Activated CD4-positive, alpha-beta T cell treated with anti-CD3 and anti-CD28 coated beads for 24 hours (primary cell): Measurements from ENCODE around the gene ANAPC2.
A peak's percentile ranks its signal among the peaks of the same experiment; 100 is the strongest.
"Not testable (repeated sequence)": the region's sequence is repeated elsewhere in the genome, so short reads cannot be mapped to it uniquely, and the experiment has no call there.

Experiments
- DNase-seq, 2 donors: peaks; one replicate each; pipeline ENCODE4 v3.0.0-alpha.2; 2020; ENCODE audit warnings: low read depth in 2 of 2

The ANAPC2 gene

GRCh38 chr9:137145731-137146526 is 42.4 kb downstream of the ANAPC2 start:
- no peak for DNase-seq

GRCh38 chr9:137143459-137143858 is 44.9 kb downstream of the ANAPC2 start:
- no peak for DNase-seq

- no peak for DNase-seq
Observed at GRCh38 chr9:137141976-137142936, 46.1 kb downstream of the ANAPC2 start.

GRCh38 chr9:137141050-137141810 is 47.1 kb downstream of the ANAPC2 start:
- no peak for DNase-seq

DNA sequence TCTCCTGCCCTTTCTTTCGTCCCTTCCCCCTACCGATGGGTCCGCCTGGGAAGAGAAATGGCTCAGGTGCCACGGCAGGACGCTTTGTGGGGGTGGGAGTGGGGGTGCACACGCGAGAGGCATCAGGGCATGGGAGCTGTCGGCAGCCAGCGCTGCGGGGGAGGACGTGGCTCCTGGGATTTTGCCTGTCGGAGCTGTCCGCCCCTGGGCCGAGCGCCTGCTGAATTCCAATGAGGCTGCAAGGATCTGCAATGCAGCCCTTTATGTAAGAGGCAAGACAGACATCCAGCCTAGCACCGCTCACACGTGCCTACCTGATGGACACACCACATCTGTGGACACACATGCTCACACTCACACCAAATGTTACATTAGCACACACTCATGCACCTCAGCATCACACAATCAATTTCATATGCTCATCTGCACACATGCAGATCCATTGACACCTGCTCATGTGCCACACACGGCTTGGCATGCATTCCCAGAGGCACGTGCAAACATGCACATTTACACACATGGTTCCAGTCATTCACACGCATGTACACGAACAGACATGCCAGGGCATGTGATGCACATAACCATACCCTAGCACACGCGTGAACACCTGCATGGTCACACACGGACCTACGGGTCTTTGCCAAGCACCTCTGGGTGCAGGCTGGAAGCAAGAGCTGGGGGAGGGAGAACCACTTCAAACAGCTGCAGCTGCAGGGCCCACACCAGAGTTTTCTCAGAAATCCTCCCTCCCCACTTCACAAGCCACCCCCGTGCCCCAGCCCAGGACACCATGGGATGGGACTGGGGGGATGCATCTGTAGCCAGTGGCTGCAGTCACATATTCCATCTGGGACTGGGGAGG is 48.0 kb downstream of the ANAPC2 start:
- DNase-seq, result no peak

DNA sequence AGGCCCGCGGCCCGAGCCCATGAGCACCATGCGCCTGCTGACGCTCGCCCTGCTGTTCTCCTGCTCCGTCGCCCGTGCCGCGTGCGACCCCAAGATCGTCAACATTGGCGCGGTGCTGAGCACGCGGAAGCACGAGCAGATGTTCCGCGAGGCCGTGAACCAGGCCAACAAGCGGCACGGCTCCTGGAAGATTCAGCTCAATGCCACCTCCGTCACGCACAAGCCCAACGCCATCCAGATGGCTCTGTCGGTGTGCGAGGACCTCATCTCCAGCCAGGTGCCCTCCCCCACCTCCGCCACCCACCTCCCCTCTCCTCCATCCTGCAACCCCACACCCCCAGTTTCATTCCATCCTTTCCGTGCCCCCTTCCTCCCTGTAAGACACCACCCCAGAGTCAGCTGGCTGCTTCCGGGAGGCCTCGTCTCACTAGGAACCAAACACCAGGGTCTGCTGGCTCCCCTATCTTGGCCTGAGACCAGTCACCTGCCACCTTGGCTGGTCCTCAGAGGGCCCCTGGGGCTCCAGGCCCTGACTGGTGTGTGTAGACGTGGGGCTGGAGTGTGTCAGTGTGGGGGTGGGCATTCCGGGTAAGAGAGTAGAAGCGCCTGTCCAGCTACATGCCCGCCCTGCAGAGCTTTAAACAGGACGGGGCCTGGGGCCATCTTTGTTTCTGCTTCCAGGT is 48.8 kb downstream of the ANAPC2 start:
- no peak for DNase-seq

- DNase-seq, result no peak
Observed at GRCh38 chr9:137138722-137139467, 49.5 kb downstream of the ANAPC2 start, which contains the start of gene GRIN1. Gene GRIN1, plus strand, starts transcription at chr9:137139154. Its CDS starts 333 bp downstream, at chr9:137139487.

- DNase-seq, result no peak
Observed at GRCh38 chr9:137138058-137138721, 50.2 kb downstream of the ANAPC2 start.

DNA sequence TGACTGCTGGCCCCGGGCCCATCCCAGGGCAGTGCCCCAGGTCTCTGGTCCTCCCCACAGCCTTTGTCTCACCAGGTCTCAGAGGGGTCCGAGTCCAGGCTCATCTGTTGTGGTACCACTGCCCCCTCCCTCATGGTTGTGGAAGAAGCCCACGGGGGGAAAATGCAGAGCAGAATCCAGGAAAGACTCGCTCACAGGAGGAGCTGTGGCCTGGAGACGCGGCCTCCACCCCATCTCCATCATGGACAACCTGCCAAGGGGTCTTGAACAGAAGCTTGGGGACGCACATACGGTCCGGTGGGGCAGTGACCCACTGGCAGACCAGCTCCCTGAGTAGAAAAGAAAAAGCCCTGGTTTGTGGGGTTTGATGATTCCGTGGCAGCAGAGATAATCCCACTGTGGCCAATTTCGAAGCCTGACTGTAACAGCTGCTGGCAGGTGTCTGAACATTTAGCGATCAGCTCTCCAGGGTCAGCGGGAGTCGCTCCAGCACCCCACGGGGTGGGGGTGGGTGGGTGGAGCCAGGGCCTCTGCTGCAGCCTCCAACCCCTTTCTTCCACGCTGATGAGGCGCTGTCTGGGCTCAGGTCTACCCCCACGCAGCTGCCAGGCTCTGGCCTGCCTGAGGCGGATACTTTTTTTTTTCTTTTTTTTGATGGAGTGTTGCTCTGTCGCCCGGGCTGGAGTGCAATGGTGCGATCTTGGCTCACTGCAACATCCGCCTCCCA is 51.3 kb downstream of the ANAPC2 start:
- DNase-seq, result no peak

GRCh38 chr9:137136261-137136880 is 52.0 kb downstream of the ANAPC2 start:
- DNase-seq, result no peak

GRCh38 chr9:137135154-137135553 is 53.2 kb downstream of the ANAPC2 start:
- DNase-seq, result not testable (repeated sequence)

DNA sequence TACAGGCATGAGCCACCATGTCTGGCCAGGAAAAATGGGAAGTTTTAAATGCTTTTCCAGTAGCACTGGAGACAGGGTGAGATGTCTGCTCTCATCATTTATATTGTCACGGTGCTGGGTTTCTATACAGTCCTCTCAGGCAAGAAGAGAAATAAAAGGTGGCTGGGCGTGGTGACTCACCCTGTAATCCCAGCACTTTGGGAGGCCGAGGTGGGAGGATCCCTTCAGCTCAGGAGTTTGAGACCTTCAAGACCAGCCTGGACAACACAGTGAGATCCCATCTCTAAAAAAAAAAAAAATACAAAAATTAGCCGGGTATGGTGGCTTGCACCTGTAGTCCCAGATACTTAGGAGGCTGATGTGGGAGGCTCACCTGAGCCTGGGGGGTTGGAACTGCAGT is 54.2 kb downstream of the ANAPC2 start:
- no peak for DNase-seq

GRCh38 chr9:137130176-137130755 is 58.1 kb downstream of the ANAPC2 start:
- DNase-seq, result no peak

DNA sequence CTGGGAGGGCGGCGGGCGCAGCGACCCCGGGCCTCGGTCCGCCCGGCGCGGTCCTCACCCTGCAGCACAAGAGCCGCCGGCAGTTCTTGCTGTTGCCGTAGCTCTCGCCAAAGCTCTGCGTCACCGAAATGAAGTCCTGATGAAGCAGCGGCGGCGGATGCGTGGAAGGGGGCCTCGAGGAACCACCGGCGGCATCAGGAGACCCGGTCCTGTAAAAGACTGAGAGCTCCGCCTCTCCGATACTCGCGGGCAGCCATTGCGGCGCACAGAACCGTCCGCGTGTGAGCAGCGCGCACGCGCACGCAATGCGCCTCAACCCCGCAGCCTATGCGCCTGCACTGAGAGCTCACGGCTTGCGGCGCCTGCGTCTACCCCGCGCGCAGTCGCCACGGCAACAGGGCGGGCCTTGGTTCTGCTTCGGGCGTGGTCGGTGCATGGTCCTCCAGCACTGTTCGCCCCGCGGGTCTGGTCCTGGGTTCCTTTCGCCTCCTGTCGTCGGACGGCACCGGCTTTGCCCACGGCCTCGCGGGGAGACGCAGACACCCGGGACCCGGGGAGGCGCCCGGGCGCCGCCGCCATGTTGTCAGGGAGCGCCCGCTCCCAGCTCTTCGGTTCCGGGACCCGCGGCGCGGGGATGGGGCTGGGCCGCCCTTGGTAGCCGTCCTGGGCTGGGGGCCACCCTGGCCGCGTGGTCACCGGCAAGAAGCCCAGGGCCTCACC is 58.7 kb downstream of the ANAPC2 start:
- peak; percentile 81 to 83 for DNase-seq

GRCh38 chr9:137128862-137129455 is 59.4 kb downstream of the ANAPC2 start:
- no peak for DNase-seq

GRCh38 chr9:137128158-137128861 is 60.0 kb downstream of the ANAPC2 start:
- no peak for DNase-seq
